ENCODE data around the gene PTPN2.
A peak's percentile ranks its signal among the peaks of the same experiment; 100 is the strongest.
"Not testable (repeated sequence)": the region's sequence is repeated elsewhere in the genome, so short reads cannot be mapped to it uniquely, and the experiment has no call there.

PTPN2 gene

DNA sequence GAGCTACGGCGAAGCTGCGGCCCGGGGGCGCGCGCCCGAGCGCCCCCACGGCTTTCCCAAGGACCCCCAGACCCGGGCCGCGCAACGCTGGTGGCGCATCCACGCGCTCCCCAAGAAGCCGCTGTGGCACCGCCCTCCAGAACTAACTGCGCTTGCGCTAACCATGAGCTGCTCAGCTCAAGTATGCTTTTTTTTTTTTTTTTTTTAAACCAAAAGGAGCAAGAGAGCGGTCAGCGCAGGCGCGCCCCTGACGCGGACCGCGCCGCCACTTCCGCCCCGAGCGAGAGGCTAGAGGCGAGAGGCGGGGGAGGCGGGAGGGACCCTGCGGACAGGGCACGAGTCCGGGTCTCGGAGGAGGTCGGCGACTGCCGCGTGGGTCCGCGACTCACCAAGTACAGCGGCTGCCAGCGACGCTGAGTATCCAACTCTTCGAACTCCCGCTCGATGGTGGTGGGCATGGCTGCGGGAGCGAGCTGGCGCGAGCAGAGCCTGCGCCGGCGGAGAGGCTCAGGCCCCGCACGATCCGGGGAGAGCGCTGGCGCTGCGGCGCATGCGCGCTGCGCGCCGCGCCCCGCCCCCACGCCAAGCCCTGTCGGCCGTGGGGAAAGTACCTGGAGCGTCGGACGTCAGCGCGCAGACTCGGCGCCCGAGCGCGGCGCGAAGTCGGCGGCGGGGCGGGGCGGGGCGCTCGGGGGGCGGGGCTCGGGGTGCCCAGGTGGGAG, at the start of gene PTPN2:
TSS of gene PTPN2 (minus strand) at position 554 of the 722 bp plus-strand sequence. CDS start at position 458, 96 bp downstream.
- peak; percentile 95 for DNase-seq

GRCh38 chr18:12933327-12933726, 49.3 kb upstream of the PTPN2 start:
- DNase-seq, result no peak

DNA sequence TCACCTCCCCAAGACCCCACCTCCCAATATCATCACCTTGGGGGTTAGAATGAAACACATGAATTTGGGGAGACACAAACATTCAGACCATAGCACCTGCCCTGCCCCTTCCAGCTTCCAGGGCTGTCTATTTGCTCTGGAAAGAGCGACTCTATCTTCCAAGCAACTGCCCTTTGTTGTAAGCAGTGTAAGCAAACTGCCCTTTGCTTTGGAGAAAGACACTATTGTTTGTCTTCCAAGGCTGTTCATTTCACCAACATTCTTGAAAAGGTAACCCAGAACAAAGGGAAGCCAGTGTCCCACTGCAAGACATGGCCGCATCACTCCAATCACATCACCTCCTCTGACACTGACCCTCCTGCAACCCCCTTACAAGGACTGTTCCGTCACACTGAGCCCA, 46.9 kb upstream of the PTPN2 start:
- no peak for DNase-seq

- DNase-seq, result no peak
Observed at GRCh38 chr18:12930376-12930775, 46.3 kb upstream of the PTPN2 start.

DNA sequence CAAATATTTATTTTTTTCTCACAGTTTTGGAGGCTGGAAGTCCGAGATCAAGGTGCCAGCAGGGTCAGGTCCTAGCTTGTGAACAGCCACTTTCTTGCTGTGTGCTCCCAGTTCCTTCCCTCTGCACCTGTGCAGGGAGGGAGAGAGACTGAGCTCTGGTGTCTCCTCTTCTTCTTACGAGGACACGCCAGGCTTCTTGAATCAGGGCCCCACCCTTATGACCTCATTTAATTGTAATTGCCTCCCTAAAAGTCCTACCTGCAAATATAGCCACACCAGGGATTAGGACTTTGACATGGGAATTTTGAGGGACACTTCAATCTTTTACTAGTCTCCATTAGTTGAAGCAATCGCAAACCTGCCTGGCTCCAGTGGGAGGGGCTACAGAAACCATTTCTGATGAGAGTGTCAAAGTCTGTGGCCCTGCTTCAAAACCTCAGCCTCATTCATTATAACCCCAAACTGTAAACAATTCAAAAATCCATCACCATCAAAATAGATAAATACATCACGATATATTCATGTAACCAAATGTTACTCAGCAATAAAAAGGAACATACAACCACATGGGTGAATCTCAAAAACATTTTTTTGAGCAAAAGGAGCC, 45.5 kb upstream of the PTPN2 start:
- DNase-seq, result peak in 1 of 2 donors; percentile 30

DNA sequence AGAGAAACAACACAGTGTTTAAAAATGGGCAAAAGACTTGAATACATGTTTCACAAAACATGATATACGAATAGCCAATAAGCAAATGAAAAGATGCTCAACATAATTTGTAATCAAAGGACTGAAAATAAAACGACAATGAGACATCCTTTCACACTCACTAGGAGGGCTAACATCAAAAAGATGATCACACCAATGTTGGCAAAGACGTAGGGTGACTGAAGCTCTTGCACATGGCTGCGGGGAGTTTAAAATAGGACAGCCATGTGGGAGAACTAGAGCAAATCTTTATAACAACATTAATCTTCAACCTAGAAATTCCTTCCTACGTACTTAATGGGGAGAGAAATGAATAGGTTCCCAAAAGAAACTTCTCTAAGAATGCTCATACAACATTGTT, 44.6 kb upstream of the PTPN2 start:
- DNase-seq, result no peak

DNA sequence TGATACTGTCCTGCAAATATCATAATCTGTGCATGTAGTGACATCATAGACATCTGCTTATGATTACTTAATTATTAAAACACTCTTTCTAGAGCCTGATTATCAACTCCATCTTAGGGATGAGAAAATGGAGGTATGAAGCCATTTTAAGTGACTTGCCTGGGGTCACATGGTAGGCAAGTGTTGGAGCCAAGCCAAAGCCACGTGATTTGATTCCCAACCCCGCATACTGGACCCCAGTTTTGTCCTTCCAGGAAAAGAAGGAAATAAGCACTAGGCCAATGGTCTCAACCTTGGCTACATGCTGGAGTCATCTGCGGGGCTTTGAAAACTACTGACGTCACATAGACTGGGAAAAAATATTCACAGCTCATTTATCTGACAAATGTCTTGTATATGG, 44.2 kb upstream of the PTPN2 start:
- no peak for DNase-seq

- DNase-seq, result no peak
Observed at GRCh38 chr18:12924616-12925015, 40.6 kb upstream of the PTPN2 start.

DNA sequence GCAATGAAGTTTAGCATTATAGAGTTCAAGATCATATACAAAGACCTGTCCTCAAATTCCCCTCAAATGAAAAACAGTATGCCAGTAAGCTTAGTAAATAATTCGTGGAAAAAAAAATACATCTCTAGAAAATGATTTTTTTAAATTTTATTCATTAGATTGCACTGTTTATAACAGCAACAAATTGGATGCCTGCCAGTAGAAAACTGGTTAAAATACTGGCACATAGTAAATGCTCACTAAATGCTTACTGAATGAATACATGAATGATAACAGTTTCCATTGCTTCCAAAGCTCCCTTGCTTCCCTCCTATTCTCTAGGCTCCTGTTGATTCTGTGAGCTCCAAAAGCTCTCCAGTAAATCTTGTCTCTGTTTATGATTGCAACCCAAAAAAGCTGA, 38.2 kb upstream of the PTPN2 start:
- no peak for DNase-seq

DNA sequence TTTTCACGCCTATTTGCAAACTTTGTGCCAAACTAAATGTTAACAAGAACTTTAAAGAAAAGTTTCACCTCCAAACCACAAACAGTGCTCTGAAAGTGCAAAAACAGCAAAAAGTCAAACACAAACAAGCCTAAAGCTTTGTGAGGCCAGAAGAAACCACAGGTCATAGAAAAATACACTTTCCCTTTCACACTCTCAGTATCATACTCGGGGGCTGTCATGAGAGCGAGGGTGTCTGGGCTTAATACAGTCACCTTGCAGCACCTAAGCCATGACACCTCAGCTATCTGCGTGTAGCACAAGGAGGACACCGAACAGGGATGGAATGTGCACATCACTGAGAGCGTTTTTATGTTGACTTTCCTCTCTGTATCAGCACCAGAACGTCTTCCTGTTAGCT, 37.1 kb upstream of the PTPN2 start:
- DNase-seq, result peak; percentile 35 to 64

DNA sequence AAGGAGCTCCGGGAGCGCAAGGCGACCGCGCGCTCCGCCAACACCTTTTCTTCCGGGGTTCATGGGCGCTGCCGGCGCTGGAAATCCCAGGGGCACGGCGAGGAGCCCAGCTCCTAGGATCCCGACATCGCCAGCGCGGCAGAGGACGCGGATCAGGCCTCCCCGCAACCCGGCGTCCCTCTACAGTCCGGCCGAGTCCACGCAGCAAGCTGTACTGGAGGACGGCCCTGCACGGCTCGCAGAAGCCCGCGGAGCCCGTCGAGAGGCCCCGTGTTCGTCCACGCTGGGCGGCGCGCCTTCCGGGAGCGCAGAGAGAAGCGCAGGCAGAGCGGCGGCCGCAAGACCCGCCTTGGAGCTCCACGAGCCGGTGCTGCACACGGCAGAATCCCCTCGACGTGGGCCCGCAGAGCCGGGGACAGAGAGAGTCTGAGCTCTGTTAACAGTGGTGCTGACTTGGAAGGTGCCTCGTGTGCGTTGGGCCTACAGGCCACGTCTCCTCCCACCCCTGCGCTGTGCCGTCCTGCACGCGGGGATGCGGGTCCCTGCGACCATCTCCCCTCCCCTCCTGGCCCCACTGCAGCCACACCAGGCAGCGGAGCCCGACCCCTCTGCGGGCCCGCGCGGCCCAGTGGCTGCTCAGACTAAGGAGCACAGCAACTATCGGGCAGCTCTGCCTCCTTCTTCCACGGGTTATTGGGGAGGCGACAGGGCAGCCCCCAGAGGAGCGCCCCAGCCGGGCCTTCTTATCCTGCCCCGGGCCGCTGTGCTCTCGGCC, 28.1 kb upstream of the PTPN2 start:
- DNase-seq, result no peak

DNA sequence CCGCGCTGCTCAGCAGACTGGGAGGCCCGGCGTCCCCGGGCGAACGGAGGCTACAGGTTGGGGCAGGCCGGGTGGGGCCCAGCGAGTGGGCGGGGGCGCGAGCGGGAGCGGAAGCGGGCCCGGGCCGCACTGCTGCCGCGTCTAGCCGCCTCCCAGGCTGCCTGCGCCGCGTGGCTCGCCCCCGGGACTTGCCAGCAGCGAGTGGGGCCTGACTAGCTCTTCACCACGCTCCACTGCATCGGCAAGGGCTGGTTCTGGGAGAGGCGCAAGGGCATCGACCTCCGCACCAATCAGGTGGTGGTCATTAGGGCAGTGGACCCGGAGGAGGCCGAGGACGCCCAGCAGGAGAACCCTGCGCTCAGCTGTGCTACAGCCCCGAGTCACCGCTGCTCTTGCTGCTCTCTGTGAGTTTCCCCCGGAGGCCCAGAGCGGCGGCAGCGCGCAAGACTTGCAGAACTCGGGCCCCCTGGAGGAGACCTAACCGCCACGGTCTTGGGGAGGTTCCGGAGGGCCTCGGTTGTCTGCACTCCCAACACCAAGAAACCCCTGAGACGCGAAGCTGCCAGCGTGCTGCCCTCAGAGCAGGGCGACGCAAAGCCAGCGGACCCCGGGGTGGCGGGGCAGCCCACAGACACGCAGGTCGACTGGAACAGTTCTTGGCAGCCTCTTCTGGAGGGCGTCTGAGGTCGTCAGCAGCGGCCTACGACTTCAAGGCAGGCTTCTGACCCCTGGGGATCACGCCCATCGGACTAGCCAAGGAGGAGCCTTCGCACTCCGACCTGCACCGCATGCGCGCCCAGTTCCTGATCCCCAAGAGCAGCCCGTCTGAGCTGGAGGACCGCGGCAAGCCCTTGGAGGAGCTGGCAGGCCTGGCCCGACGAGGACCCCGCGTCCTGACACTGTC, 27.2 kb upstream of the PTPN2 start:
- DNase-seq, result peak; percentile 37 to 57

DNA sequence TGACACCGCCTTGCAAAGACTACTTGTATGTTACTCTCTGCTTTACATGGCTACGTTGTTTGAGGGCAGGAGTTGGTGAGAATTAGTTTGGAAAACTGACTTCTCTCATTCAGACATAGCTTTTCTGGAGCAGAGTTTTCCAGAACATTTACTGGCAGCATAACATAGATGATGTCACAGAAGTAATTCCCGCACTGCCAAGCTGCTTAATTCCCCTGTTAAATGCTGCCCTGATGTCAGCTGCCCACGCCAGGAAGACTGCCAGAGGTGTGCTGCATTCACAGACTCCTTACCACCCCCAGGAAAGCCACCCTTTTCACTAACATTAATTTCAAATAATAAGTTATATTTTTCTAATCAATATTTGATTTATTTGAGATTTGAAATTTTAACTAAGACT, 24.7 kb upstream of the PTPN2 start:
- no peak for DNase-seq

GRCh38 chr18:12907258-12907925, 23.4 kb upstream of the PTPN2 start:
- DNase-seq, result no peak

- no peak for DNase-seq
Observed at GRCh38 chr18:12906773-12907172, 22.7 kb upstream of the PTPN2 start.

GRCh38 chr18:12906119-12906518, 22.1 kb upstream of the PTPN2 start:
- DNase-seq, result no peak

- DNase-seq, result peak; percentile 81 to 86
Observed at GRCh38 chr18:12904012-12904516, 20.0 kb upstream of the PTPN2 start.

DNA sequence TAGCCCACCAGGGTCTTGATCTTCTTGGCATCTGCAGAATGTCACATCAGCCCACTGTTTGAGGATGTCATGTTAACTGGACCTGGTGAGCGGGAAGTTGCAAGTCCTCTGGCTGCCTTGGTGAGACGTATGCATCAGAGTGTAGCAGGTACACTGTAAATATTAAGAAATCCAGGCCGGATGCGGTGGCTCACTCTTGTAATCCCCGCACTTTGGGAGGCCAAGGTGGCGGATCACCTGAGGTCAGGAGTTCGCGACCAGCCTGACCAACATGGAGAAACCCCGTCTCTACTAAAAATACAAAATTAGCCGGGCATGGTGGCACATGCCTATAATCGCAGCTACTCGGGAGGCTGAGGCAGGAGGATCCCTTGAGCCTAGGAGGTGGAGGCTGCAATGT, 17.2 kb upstream of the PTPN2 start:
- DNase-seq, result not testable (repeated sequence)

DNA sequence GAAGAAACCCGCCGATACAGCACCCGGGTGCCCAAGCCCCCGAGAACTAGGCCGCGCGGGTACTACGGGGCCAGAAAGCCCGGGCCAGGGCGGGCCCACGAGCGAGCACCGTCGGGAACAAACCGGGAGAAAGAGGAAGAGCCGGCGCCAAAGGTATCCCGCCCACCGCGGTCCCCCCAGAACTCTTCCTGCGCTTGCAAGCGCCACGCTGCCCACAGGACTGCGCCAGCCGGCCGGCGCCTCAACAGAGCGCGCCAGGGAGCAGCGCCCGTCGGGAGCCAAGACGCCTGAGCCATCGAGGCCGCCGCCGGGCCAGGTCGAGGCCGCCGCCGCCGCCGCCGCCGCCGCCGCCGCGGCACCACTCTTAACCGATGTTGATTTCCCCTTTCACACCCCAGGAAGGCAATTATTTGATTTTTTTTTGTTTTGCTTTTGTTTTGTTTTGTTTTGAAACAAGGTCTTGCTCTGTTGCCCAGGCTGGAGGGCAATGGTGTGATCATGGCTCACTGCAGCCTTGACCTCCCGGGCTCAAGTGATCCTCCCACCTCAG, 12.8 kb upstream of the PTPN2 start:
- DNase-seq, result not testable (repeated sequence)

DNA sequence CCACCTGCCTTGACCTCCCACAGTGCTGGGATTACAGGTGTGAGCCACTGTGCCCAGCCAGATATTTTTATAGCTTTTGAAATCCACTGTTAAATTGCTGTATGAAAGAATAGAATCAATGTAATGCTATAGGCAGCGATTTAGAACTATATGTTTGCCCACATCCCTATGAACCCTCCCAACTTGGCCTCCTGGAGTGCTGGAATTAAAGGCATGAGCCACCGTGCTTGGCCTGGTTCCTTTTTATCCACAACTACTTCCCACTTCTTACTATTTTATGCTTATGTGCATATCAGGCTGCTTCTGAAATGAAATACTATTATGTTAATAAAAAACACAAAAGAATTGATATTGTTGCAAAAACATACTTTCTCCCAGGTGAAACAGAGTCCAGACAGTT, 11.6 kb upstream of the PTPN2 start:
- no peak for DNase-seq

DNA sequence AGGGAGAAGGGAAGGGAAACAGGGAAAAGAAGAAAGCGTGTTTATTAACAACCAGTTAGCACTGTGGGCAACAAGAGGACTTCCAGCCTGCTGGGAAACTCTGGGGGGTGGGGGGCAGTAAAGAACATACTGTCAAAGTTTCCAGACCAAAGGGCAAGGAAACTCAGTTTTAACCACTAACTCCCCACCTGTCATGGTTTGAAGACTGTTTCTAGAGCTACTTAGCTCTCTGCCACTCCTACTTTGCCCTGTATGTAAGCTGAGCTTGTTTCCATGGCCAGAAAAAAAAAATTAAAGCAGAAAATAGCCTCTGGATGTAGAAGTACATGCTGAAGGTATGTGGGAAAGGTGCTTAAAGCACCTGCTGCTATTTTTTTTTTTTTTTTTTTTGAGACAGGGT, 11.0 kb upstream of the PTPN2 start:
- DNase-seq, result no peak

DNA sequence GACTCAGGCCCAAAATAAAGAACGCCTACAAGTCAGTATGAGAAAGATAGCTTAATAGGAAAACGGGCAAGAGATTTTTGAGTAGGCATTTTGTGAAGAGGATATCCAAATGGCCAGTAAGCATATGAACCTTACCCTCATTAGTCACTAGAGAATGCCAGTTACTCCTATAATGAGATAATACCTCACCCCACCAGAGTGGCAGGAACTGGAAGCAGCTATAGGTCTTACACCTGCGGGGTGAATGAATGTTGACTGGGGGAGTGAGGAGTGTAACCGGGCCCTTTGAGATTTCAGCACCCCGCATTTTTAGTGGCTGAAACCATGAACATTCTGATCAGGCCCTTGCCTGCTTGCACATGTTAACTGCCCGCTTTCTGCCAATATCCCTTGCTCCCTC, 7.5 kb upstream of the PTPN2 start:
- DNase-seq, result no peak
